Peyer's patch (tissue), 4 donors: Measurements from ENCODE around the gene KAZN. TPM values are rescaled to one million over a fixed set of nuclear protein-coding genes. Genes with fewer than 3 reads are reported as not detected.

ENCODE experiments used
- DNase-seq, 3 donors: peaks; one replicate each; pipeline ENCODE4 v3.0.0-alpha.2; 2017 to 2019
- H3K27ac ChIP-seq, 4 donors: fragments of 200-600 bp; sonication (generic); one replicate each; pipeline ENCODE4 v1.5.1; 2016 to 2019
- H3K27me3 ChIP-seq, 2 donors: fragments of 200-600 bp; sonication (generic); one replicate each; pipeline ENCODE4 v1.5.1; 2019
- H3K36me3 ChIP-seq, 3 donors: fragments of 200-600 bp; sonication (generic); one replicate each; pipeline ENCODE4 v1.5.1; 2016 to 2019
- H3K4me1 ChIP-seq, 4 donors: fragments of 200-600 bp; sonication (generic); one replicate each; pipeline ENCODE4 v1.5.1; 2016 to 2019
- H3K4me3 ChIP-seq, 4 donors: fragments of 200-600 bp; sonication (generic); 1 replicate in 3 of 4; 2 replicates in 1 of 4; pipeline ENCODE4 v1.5.1; 2016 to 2019; ENCODE audit warnings: mild to moderate bottlenecking in 1 of 4
- H3K9me3 ChIP-seq, 4 donors: fragments of 200-600 bp; sonication (generic); one replicate each; pipeline ENCODE4 v1.5.1; 2016 to 2019; ENCODE audit warnings: mild to moderate bottlenecking in 1 of 4
- CTCF ChIP-seq, 6 experiments: fragments of 450-650 bp in 4 of 6; fragments of 200-600 bp in 2 of 6; sonication (generic) in 1 of 6; IDR thresholded peaks; one replicate each; pipeline ENCODE4 v1.5.1; 2017 to 2019; ENCODE audit warnings: antibody characterized with exemption in 6 of 6, mild to moderate bottlenecking in 3 of 6, moderate library complexity in 1 of 6
- POLR2A ChIP-seq, 2 donors: fragments of 450-650 bp; IDR thresholded peaks; one replicate each; pipeline ENCODE4 v1.5.1; 2017; ENCODE audit warnings: antibody characterized with exemption in 2 of 2, mild to moderate bottlenecking in 2 of 2, moderate library complexity in 2 of 2
- total RNA-seq, 4 donors: library from RNA; depleted of rRNA; stranded (reverse); fragments of >200 nt; gene quantifications; one replicate each; pipeline ENCODE4 v1.1.0, GENCODE V29; 2016

Gene KAZN
- total RNA-seq, 4 donors from 2014 or later: 14.9 to 25.5 (median 21.7) TPM

GRCh38 chr1:14862114-14862771 is 263.8 kb downstream of the KAZN start:
- H3K36me3 ChIP-seq: no peaks in the 10 kb centered on the region
- no peaks in the 10 kb centered on the region for H3K27me3 ChIP-seq
- no peak for DNase-seq
- H3K4me3 ChIP-seq: no peak overlapping the region
- no peak overlapping the region for H3K27ac ChIP-seq
- TF ChIP-seq POLR2A (IDR thresholded peaks at IDR 0.05) (no peak), CTCF (IDR thresholded peaks at IDR 0.05) (no peak)
- H3K9me3 ChIP-seq: no peaks in the 10 kb centered on the region
- no peaks in the 10 kb centered on the region for H3K4me1 ChIP-seq

GRCh38 chr1:14865106-14865505 is 266.6 kb downstream of the KAZN start:
- Histone ChIP-seq H3K36me3 (no peaks in the 10 kb centered on the region), H3K9me3 (no peaks in the 10 kb centered on the region), H3K27ac (no peak overlapping the region), H3K4me1 (no peaks in the 10 kb centered on the region), H3K27me3 (no peaks in the 10 kb centered on the region), H3K4me3 (no peak overlapping the region)
- no peak for DNase-seq
- TF ChIP-seq POLR2A (IDR thresholded peaks at IDR 0.05) (no peak), CTCF (IDR thresholded peaks at IDR 0.05) (no peak)

GRCh38 chr1:14866911-14867612 is 268.6 kb downstream of the KAZN start:
- H3K9me3 ChIP-seq: no peaks in the 10 kb centered on the region
- no peaks in the 10 kb centered on the region for H3K36me3 ChIP-seq
- H3K4me1 ChIP-seq: no peaks in the 10 kb centered on the region
- TF ChIP-seq CTCF (IDR thresholded peaks at IDR 0.05) (no peak), POLR2A (IDR thresholded peaks at IDR 0.05) (no peak)
- no peak for DNase-seq
- H3K4me3 ChIP-seq: no peak overlapping the region
- H3K27ac ChIP-seq: no peak overlapping the region
- H3K27me3 ChIP-seq: no peaks in the 10 kb centered on the region

GRCh38 chr1:14869187-14869586 is 270.7 kb downstream of the KAZN start:
- TF ChIP-seq POLR2A (IDR thresholded peaks at IDR 0.05): no peak
- no peak for TF ChIP-seq CTCF (IDR thresholded peaks at IDR 0.05)
- no peak overlapping the region for H3K4me3 ChIP-seq
- H3K27me3 ChIP-seq: no peaks in the 10 kb centered on the region
- no peak for DNase-seq
- H3K36me3 ChIP-seq: no peaks in the 10 kb centered on the region
- no peaks in the 10 kb centered on the region for H3K4me1 ChIP-seq
- no peak overlapping the region for H3K27ac ChIP-seq
- no peaks in the 10 kb centered on the region for H3K9me3 ChIP-seq

GRCh38 chr1:14871218-14871970 is 272.9 kb downstream of the KAZN start:
- H3K9me3 ChIP-seq: no peaks in the 10 kb centered on the region
- H3K27ac ChIP-seq: no peak overlapping the region
- no peak for DNase-seq
- H3K4me3 ChIP-seq: no peak overlapping the region
- H3K4me1 ChIP-seq: no peaks in the 10 kb centered on the region
- TF ChIP-seq CTCF (IDR thresholded peaks at IDR 0.05): no peak
- TF ChIP-seq POLR2A (IDR thresholded peaks at IDR 0.05): no peak
- H3K27me3 ChIP-seq: no peaks in the 10 kb centered on the region
- H3K36me3 ChIP-seq: no peaks in the 10 kb centered on the region
